Transverse colon (tissue), 4 donors: ENCODE data around the gene GRIN2C. TPM values are rescaled to one million over a fixed set of nuclear protein-coding genes. Genes with fewer than 3 reads are reported as not detected.

Source experiments
- DNase-seq: peaks from one replicate; pipeline ENCODE4 v3.0.0-alpha.2; 2019
- H3K27ac ChIP-seq, 4 donors: fragments of 200-600 bp; sonication (generic); 2 replicates each; pipeline ENCODE4 v1.5.1; 2016 to 2018; ENCODE audit warnings: inconsistent platforms in 4 of 4
- H3K27me3 ChIP-seq: fragments of 200-600 bp; sonication (generic); 2 replicates; pipeline ENCODE4 v1.5.1; 2017; ENCODE audit warnings: inconsistent platforms
- H3K36me3 ChIP-seq, 4 donors: fragments of 200-600 bp; sonication (generic); 2 replicates each; pipeline ENCODE4 v1.5.1; 2017 to 2019; ENCODE audit warnings: inconsistent platforms in 4 of 4
- H3K4me1 ChIP-seq, 4 donors: fragments of 200-600 bp; sonication (generic); 2 replicates each; pipeline ENCODE4 v1.5.1; 2017 to 2020; ENCODE audit warnings: inconsistent platforms in 4 of 4
- H3K4me3 ChIP-seq, 4 donors: fragments of 200-600 bp; sonication (generic); 1 replicate in 1 of 4; 2 replicates in 3 of 4; pipeline versions ENCODE4 v1.5.1 to v1.6.1; 2017 to 2019; ENCODE audit warnings: inconsistent platforms in 4 of 4
- H3K9me3 ChIP-seq, 2 donors: fragments of 200-600 bp; sonication (generic); 2 replicates each; pipeline ENCODE4 v1.5.1; 2017 to 2019; ENCODE audit warnings: inconsistent platforms in 2 of 2
- CTCF ChIP-seq, 5 experiments: fragments of 200-600 bp in 3 of 5; fragments of 450-650 bp in 2 of 5; sonication (generic) in 3 of 5; IDR thresholded peaks; 1 replicate in 2 of 5; 2 replicates in 3 of 5; pipeline ENCODE4 v1.5.1; 2016 to 2017; ENCODE audit warnings: antibody characterized with exemption in 5 of 5, inconsistent platforms in 3 of 5, mild to moderate bottlenecking in 2 of 5, moderate library complexity in 1 of 5
- EP300 ChIP-seq: sonication (generic); formaldehyde crosslinking; IDR thresholded peaks from one replicate; pipeline ENCODE4 v1.6.1; 2017; ENCODE audit warnings: antibody characterized with exemption, low read depth
- POLR2A ChIP-seq: fragments of 450-650 bp; IDR thresholded peaks from one replicate; pipeline ENCODE4 v1.6.1; 2016; ENCODE audit warnings: antibody characterized with exemption, mild to moderate bottlenecking, moderate library complexity
- POLR2AphosphoS5 ChIP-seq, 3 donors: sonication (generic); formaldehyde crosslinking; IDR thresholded peaks; one replicate each; pipeline ENCODE4 v1.6.1; 2016; ENCODE audit warnings: antibody characterized with exemption in 3 of 3
- WGBS, 2 donors: methylation state at CpG; one replicate each; pipeline ENCODE4 v1.1.5; 2018; ENCODE audit warnings: low coverage in 1 of 2; 5-methylcytosine and 5-hydroxymethylcytosine counted together
- in situ Hi-C, 4 donors: fragments of 200-750 bp; cut with MboI; loops; one replicate each; pipeline versions ENCODE4 v1.15.0 to v1.15.1; 2017; ENCODE audit warnings: low sequenced_read_pairs in 3 of 4, low pct_ligation_motif_present in 1 of 4, low pct_unique_long_range_greater_than_20kb in 1 of 4
- intact Hi-C: fragments of 100-400 bp; cut with DNase I; formaldehyde crosslinking; loops from one replicate; pipeline ENCODE4 v1.15.1; 2023; ENCODE audit warnings: low total_unique reads
- total RNA-seq, 4 donors: library from RNA; depleted of rRNA; stranded (reverse); fragments of >200 nt; gene quantifications; one replicate each; pipeline ENCODE4 v1.1.0, GENCODE V29; 2016

The GRIN2C gene
- total RNA-seq, 4 donors from 2014 or later: 0.27 to 0.40 TPM; not detected in 2

- Histone ChIP-seq H3K36me3 (no peaks in the 10 kb centered on the region), H3K4me1 (no peaks in the 10 kb centered on the region), H3K27ac (no peak overlapping the region), H3K4me3 (no peak overlapping the region), H3K9me3 (no peaks in the 10 kb centered on the region), H3K27me3 (peaks cover 17% of the 10 kb centered on the region)
- WGBS, 2 donors: 49% methylated on average over 6 of the region's 6 CpGs; no CpG with 5 or more reads in 1 of the 2 donors
- in situ Hi-C loops: no loop called here
- intact Hi-C loops: loop anchor here (1.0 kb wide), 1 partner anchor 25 kb away; no protein-coding TSS in a partner anchor
- TF ChIP-seq POLR2A (no peak), POLR2AphosphoS5 (IDR thresholded peaks at IDR 0.05) (no peak), CTCF (IDR thresholded peaks at IDR 0.05) (no peak)
- no peak for DNase-seq
These were observed 44.0 kb upstream of the GRIN2C start for GRCh38 chr17:74903671-74904070.

- Histone ChIP-seq H3K9me3 (no peaks in the 10 kb centered on the region), H3K4me3 (no peak overlapping the region), H3K4me1 (no peaks in the 10 kb centered on the region), H3K36me3 (no peaks in the 10 kb centered on the region), H3K27me3 (peaks cover 17% of the 10 kb centered on the region), H3K27ac (no peak overlapping the region)
- intact Hi-C loops: loop anchor here (1.0 kb wide), 1 partner anchor 25 kb away; no protein-coding TSS in a partner anchor
- no peak for DNase-seq
- in situ Hi-C loops: no loop called here
- WGBS, 2 donors: 80 to 93% methylated on average over 3 to 9 of the region's 9 CpGs
- TF ChIP-seq POLR2A: no peak
- no peak for TF ChIP-seq EP300
- TF ChIP-seq POLR2AphosphoS5 (IDR thresholded peaks at IDR 0.05): no peak
- TF ChIP-seq CTCF (IDR thresholded peaks at IDR 0.05): no peak
These were observed 43.3 kb upstream of the GRIN2C start for GRCh38 chr17:74903034-74903433.

- in situ Hi-C loops: no loop called here
- 71% methylated on average over 14 of the region's 14 CpGs; no CpG with 5 or more reads in 1 of the 2 donors for WGBS, 2 donors
- H3K4me1 ChIP-seq: no peaks in the 10 kb centered on the region
- no peak for TF ChIP-seq CTCF (IDR thresholded peaks at IDR 0.05)
- TF ChIP-seq POLR2A: no peak
- no peak for TF ChIP-seq POLR2AphosphoS5 (IDR thresholded peaks at IDR 0.05)
- TF ChIP-seq EP300: no peak
- no peak overlapping the region for H3K4me3 ChIP-seq
- no peaks in the 10 kb centered on the region for H3K36me3 ChIP-seq
- peaks cover 26% of the 10 kb centered on the region for H3K27me3 ChIP-seq
- intact Hi-C loops: no loop called here
- no peak overlapping the region for H3K27ac ChIP-seq
- no peak for DNase-seq
- H3K9me3 ChIP-seq: no peaks in the 10 kb centered on the region
These were observed 41.9 kb upstream of the GRIN2C start for GRCh38 chr17:74901353-74902135.

- Histone ChIP-seq H3K9me3 (no peaks in the 10 kb centered on the region), H3K36me3 (no peaks in the 10 kb centered on the region), H3K4me1 (no peaks in the 10 kb centered on the region), H3K27me3 (peaks cover 39% of the 10 kb centered on the region), H3K27ac (no peak overlapping the region), H3K4me3 (no peak overlapping the region)
- no peak for TF ChIP-seq POLR2A
- no peak for TF ChIP-seq POLR2AphosphoS5 (IDR thresholded peaks at IDR 0.05)
- TF ChIP-seq EP300: no peak
- TF ChIP-seq CTCF (IDR thresholded peaks at IDR 0.05): no peak
- in situ Hi-C loops (no loop called here), intact Hi-C loops (no loop called here)
- 66 to 81% methylated on average over 6 to 8 of the region's 8 CpGs for WGBS, 2 donors
- DNase-seq: no peak
These were observed 40.5 kb upstream of the GRIN2C start for GRCh38 chr17:74900208-74900607.
